Stimulated activated CD8-positive, alpha-beta memory T cell treated with anti-CD3 and anti-CD28 coated beads, Interleukin-4, amount 100 ng/mL, for 24 hours (primary cell): ENCODE data around the gene CNST.
A peak's percentile ranks its signal among the peaks of the same experiment; 100 is the strongest.

ENCODE experiments used
- DNase-seq: peaks from one replicate; pipeline ENCODE4 v3.0.0-alpha.2; 2020; ENCODE audit warnings: low read depth

The CNST gene

GRCh38 chr1:246566128-246566812, at the start of gene CNST, which contains the start of gene TFB2M:
Gene CNST (plus strand): TSS chr1:246566456. CDS start chr1:246591563, 25,107 bp downstream.
Gene TFB2M (minus strand): TSS chr1:246566261. CDS start chr1:246566138, 123 bp downstream.
- DNase-seq: peak; percentile 94

- DNase-seq: no peak
These were observed 48.9 kb upstream of the CNST start for GRCh38 chr1:246517391-246517790.

- DNase-seq: no peak
These were observed 47.6 kb upstream of the CNST start for GRCh38 chr1:246518456-246519205.

GRCh38 chr1:246519514-246519913, 46.7 kb upstream of the CNST start:
- no peak for DNase-seq

GRCh38 chr1:246526380-246526779, 39.9 kb upstream of the CNST start:
- no peak for DNase-seq

GRCh38 chr1:246526915-246527314, 39.3 kb upstream of the CNST start:
- DNase-seq: no peak

- DNase-seq: no peak
These were observed 38.7 kb upstream of the CNST start for GRCh38 chr1:246527402-246528088.

GRCh38 chr1:246528933-246529731, 37.1 kb upstream of the CNST start:
- DNase-seq: no peak

GRCh38 chr1:246530482-246530881, 35.8 kb upstream of the CNST start:
- DNase-seq: no peak

GRCh38 chr1:246532519-246532918, 33.7 kb upstream of the CNST start:
- no peak for DNase-seq

GRCh38 chr1:246533371-246533905, 32.8 kb upstream of the CNST start:
- no peak for DNase-seq

GRCh38 chr1:246534114-246534513, 32.1 kb upstream of the CNST start:
- no peak for DNase-seq

- no peak for DNase-seq
These were observed 28.8 kb upstream of the CNST start for GRCh38 chr1:246537441-246537840.

GRCh38 chr1:246537887-246538286, 28.4 kb upstream of the CNST start:
- DNase-seq: no peak

- DNase-seq: no peak
These were observed 25.3 kb upstream of the CNST start for GRCh38 chr1:246540738-246541491.

GRCh38 chr1:246544001-246544400, 22.3 kb upstream of the CNST start:
- no peak for DNase-seq

GRCh38 chr1:246549665-246550064, 16.6 kb upstream of the CNST start:
- no peak for DNase-seq

- DNase-seq: no peak
These were observed 15.9 kb upstream of the CNST start for GRCh38 chr1:246550402-246550801.

- DNase-seq: no peak
These were observed 14.1 kb upstream of the CNST start for GRCh38 chr1:246552110-246552509.

- no peak for DNase-seq
These were observed 12.1 kb upstream of the CNST start for GRCh38 chr1:246554201-246554600.

GRCh38 chr1:246558041-246558440, 8.2 kb upstream of the CNST start:
- DNase-seq: no peak
